NCI-H1930 (cell line): ENCODE results near the gene SMCP.
A peak's percentile ranks its signal among the peaks of the same experiment; 100 is the strongest.

Source experiments
- DNase-seq, 2 experiments: peaks; one replicate each; lab custom pipeline; 2025; lab: John Stamatoyannopoulos, UW

The SMCP gene

DNA sequence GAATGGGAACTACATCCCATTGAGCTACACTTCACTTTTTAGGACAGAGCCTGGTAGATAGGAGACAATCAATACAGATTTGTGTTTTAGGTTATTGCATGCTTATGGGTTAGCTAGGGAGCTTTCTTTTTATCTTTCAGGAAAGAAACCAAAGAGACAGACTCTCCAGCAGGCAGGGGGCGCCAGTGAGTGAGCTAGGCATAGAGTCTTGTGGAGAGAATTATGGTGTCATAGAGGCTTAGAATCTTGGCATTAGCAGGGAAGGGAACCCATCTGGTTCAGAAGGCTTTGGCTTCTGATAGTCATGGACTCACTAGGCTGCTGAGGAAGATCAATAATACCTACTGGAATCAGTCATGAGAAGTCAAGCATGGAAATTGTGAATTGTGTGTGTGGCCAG, at the start of gene SMCP:
Gene SMCP (plus strand): TSS at position 281 of the 400 bp plus-strand sequence. CDS start 6,101 bp downstream, outside the sequence.
- no peak for DNase-seq

GRCh38 chr1:152836870-152837269, 41.3 kb upstream of the SMCP start:
- no peak for DNase-seq

DNA sequence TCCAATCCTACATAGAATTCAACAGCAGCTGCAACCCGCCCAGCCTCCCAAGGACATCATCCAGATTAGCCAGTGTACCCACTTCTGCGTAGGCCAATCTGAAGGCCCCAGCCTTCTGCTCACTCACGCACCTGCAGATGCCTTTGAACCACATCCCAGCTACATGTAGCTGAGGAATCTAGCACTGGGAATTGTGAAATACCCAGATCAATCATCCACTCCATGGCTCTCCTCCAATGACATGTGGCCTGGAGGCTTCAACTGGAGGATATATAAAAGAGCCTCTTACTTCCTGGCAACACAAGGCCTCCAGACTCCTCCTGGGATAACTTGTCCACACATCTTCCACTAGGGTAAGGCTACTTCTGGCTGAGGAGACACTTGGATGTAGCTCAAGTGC, 35.6 kb upstream of the SMCP start, which contains the start of gene LCE6A:
Gene LCE6A (plus strand): TSS at position 301 of the 400 bp plus-strand sequence. CDS start 665 bp downstream, outside the sequence.
- DNase-seq, result no peak

DNA sequence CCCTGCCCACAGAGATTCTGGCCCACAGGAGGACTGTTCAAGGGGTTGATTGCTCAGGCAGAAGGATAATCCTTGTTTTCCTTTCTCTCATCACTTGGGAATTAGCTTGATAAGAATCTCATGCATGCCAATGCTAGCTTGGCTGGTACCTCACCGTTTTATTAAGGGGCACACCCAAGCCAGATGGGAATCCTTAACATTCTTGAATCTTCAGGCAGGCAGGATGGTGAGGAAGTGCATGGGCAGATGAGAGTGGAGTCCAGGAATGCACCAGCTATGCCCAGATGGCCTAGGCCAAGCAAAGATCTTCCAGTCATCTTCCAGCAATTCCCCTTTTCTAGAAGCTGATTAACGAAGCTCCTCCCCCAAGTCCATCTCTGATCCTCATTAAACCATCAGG, 22.5 kb upstream of the SMCP start:
- no peak for DNase-seq

- no peak for DNase-seq
Observed at GRCh38 chr1:152858062-152858461, 20.1 kb upstream of the SMCP start.

DNA sequence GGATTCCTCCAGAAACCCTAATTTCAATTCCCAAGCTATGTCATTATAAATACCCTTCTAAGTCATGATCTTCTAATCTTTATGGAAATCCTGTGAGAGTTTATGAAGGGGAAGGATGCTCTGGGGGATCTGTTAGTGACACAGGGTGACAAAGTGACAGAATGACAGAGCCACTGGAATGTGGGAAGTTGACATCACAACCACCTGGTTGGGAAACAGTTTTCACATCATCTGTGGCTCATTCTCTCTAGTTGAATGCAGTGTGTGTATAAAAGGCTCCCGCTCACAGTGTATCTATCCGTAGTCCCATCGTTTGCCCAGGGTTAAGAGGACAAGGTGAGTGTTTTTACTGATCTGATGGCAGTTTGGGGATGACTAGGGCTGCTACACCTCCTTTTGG, 18.4 kb upstream of the SMCP start, which contains the start of gene LCE7A:
Gene LCE7A (plus strand): TSS at position 301 of the 400 bp plus-strand sequence. CDS start 702 bp downstream, outside the sequence.
- no peak for DNase-seq

DNA sequence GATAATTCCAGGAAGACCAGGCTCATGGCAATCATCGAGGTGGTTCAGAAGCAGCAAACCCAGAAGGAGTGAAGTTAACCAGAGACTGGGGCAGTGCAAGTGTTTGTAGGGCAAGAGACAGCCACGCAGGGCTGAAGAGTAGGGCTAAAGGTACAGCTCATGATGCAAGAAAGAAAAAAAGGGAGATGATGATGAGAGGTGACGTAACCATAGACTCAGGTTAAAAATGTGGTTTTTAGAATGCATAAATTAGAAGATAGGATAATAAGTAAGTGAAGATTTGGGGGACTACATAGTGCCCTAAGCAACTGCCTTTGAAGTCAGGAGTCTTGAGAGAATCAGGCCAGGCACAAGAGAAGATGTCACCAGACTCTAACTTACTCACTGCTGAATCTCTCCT, 18.0 kb upstream of the SMCP start:
- no peak for DNase-seq

GRCh38 chr1:152861374-152861773, 16.7 kb upstream of the SMCP start:
- DNase-seq, result no peak

GRCh38 chr1:152864443-152864842, 13.7 kb upstream of the SMCP start:
- no peak for DNase-seq

GRCh38 chr1:152866321-152866720, 11.8 kb upstream of the SMCP start:
- no peak for DNase-seq

GRCh38 chr1:152869808-152870419, 8.2 kb upstream of the SMCP start:
- peak; percentile 8 to 47 for DNase-seq

- DNase-seq, result peak; percentile 2 to 63
Observed at GRCh38 chr1:152870831-152871730, 7.0 kb upstream of the SMCP start.

DNA sequence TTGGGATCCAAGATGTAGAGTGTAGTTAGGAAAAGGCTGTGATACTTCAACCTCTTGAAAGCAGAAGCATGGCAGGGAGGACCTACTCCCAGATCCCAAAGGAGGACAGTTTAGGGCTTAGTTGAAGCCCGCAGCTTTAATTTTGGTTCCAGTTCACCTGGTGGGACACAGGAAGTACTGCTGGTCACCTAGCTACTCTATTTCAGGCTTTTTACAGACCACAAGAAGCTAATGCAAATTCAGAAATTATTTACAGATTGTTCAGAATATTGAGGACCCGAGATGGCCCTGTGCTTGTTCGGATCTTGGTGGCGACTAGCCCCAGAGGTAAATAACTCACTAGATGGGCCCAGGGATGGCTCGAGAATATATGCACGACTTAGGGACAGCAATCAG, 6.4 kb upstream of the SMCP start:
- no peak for DNase-seq

GRCh38 chr1:152873495-152873894, 4.6 kb upstream of the SMCP start:
- no peak for DNase-seq

GRCh38 chr1:152876827-152877226, 1.3 kb upstream of the SMCP start:
- DNase-seq, result no peak

- DNase-seq, result no peak
Observed at GRCh38 chr1:152879559-152880198, 1.6 kb downstream of the SMCP start.

GRCh38 chr1:152880316-152880715, 2.2 kb downstream of the SMCP start:
- DNase-seq, result no peak

DNA sequence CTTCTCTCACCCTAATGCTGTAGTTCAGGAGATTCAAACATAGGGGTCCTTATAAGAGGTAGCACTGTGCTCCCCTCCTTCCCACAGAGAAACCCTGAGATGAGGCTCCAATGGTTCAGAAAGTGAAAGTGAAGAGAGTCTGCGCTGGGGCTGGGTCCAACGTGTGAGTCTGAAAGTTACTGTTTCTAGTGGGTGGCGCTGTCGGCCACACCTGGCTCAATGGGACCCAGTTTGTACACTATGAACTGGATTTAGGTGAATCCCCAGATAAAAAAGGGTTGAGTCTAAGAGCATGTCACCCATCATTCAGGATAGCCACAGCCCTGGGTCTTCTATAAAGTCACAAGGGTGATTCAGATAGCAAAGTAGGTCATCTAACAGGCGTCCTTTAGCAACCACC, 2.8 kb downstream of the SMCP start:
- DNase-seq, result no peak

DNA sequence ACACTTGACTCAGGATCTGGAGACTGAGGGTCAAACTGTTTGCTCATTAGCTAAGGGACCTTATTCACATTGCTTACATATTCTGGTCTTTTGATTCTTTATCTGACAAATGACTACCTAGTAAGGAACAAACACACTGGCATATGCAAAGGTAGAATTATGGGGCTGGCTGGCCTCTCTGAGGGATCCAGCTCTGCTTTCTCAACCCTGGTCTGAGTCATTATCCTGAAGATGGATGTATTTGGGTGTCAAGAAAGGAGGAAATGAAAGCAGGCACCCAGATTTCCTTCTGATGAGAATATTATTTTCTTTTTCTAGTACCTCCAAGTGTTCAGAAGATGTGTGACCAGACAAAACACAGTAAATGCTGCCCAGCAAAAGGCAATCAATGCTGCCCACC, 6.0 kb downstream of the SMCP start:
- DNase-seq, result no peak

GRCh38 chr1:152884506-152884905, 6.4 kb downstream of the SMCP start:
- DNase-seq, result no peak

- no peak for DNase-seq
Observed at GRCh38 chr1:152884966-152885624, 7.0 kb downstream of the SMCP start.

- no peak for DNase-seq
Observed at GRCh38 chr1:152886085-152886484, 8.0 kb downstream of the SMCP start.
